HG03442 (cell line): ENCODE data around the gene CNTNAP2.

Experiments used
- ATAC-seq: cut with Tn5 transposase; IDR thresholded peaks from one replicate; pipeline ENCODE4 v1.9.1; 2021; ENCODE audit warnings: mild to moderate bottlenecking, moderate library complexity; ENCODE audit not compliant: unreplicated experiment

Gene CNTNAP2

GRCh38 chr7:147196481-147196880, 1079.9 kb downstream of the CNTNAP2 start:
- ATAC-seq: no peak

- no peak for ATAC-seq
Measured at GRCh38 chr7:147197006-147197405, 1080.4 kb downstream of the CNTNAP2 start.

DNA sequence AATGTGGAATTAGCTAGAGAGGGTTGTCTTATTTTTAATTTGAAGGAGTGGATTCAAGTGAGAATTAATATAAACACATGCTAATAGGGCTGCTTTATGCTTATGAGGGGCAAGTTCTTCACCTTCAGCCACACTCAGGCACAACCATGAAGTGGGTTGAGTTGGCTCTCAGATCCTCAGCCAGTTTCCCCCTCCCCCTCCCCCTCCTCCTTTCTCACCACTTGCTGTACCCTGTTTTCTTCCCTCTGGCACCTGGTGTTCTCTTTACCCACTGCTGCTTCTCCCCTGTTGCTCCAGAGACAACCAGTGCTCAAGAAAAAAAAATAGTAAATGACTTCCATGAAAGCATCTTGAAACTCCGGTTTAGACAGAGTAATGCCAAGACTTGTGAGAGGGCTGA, 1083.3 kb downstream of the CNTNAP2 start:
- no peak for ATAC-seq

GRCh38 chr7:147207988-147208387, 1091.4 kb downstream of the CNTNAP2 start:
- no peak for ATAC-seq

GRCh38 chr7:147231275-147231674, 1114.7 kb downstream of the CNTNAP2 start:
- ATAC-seq: no peak

DNA sequence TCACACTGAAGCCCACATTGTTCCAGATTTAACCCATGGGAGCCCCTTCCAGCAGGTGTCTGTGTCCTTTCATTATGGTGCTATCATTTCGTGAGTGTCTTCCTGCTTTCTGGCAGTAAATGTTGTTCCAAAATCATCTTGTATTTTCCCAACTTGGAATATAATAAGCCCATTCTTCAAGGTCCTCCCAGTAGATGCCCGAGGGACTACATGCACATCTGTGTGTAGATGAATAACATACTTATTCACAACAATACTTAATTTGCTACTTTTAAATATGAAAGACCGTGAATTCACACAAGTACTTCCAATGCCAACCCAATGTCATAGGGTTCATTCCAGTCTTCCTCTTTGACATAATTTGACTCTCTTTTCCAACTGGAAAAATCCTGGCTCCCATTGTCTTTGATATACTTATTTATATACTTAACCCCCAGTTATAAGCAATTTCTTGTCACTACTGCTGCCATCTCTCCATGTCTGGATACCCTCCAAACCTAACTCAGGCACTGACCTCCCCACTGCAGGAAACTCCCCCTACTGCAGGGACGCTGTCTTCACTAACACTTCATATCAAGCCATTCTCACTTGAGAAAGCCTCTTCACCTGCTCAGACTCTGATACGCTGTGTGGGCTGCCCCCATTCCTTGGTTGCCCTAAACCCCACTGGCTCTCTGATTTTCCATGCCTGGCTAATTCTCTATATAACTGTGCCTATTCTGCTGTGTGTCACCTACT, 1119.2 kb downstream of the CNTNAP2 start:
- ATAC-seq: no peak

GRCh38 chr7:147240468-147240867, 1123.9 kb downstream of the CNTNAP2 start:
- no peak for ATAC-seq

- ATAC-seq: peak; percentile 77
Measured at GRCh38 chr7:147245274-147245673, 1128.7 kb downstream of the CNTNAP2 start.

- no peak for ATAC-seq
Measured at GRCh38 chr7:147249956-147250355, 1133.4 kb downstream of the CNTNAP2 start.

- no peak for ATAC-seq
Measured at GRCh38 chr7:147251751-147252325, 1135.2 kb downstream of the CNTNAP2 start.

- ATAC-seq: no peak
Measured at GRCh38 chr7:147261693-147262092, 1145.1 kb downstream of the CNTNAP2 start.

- ATAC-seq: no peak
Measured at GRCh38 chr7:147265528-147265927, 1148.9 kb downstream of the CNTNAP2 start.

DNA sequence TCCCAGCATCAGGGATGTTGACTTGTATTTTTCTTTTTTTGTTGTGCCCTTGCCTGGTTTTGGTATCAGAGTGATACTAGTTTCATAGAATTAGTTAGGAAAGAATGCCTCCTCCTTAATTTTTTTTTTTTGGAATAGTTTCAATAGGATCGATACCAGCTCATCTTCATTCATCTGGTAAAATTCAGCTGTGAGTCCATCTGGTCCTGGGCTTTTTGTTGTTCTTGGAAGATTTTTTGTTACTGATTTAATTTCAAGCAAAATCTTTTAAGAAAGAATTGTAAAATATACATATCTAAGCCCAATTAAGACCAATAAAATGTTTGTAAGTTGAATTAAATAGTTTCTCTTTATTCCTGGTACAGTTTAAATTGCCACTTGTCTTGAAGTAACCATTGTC, 1159.5 kb downstream of the CNTNAP2 start:
- no peak for ATAC-seq

GRCh38 chr7:147276783-147277370, 1160.3 kb downstream of the CNTNAP2 start:
- ATAC-seq: no peak

DNA sequence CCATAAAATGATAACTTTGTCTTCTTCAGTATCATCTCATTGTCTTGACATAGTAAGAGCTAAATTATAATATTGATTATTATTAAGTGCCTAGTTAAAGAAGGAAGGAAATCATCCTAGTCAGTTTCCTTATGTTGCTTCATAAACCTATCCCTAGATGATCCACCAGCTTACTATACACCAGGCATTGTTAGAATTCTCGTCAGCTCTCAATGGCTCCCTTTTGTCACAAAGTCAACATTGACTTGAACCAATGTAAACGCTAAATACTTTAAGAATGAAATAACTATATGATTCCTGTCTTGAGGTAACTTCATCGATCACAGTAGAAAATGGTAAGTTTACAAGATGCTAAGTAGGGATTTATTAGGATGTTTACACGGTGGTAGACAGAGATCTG, 1162.9 kb downstream of the CNTNAP2 start:
- ATAC-seq: no peak

DNA sequence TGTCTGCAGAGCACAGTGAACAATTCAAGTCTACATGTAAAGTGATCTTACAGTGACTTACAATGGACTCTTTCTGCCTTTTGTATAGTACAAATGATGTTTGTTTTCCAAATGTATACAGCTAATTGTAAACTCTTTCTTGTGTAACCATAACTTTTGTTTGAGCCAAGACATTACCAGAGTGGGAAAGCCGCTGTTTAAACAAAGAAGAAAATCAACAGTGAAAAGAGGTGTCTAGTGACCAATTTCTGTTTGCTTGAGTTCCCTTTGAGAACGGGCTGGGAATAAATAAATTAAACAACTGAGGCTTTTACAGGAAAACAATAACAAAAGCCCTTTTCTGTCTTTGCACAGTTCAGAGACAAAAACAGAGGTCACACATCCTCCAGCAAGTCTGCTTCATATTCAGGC, 1163.4 kb downstream of the CNTNAP2 start:
- ATAC-seq: no peak

- ATAC-seq: no peak
Measured at GRCh38 chr7:147282204-147282603, 1165.6 kb downstream of the CNTNAP2 start.

DNA sequence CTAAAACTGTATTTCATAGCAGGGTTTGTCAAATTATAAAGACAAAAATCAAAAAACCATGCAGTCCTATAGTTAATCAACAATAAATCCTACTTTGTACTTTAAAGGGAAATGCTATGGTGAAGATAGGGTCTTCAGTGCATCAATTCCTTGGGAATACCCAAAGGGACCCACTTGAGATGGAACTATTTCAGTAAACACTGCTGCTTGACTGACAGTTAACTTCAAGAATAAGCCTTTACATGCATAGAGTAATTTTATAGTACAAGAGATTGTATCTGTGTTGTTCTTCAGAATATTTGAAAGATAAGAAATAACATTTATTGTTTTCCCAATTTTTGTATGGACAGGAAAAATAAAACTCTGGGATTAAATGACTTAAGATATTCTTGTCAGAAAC, 1179.6 kb downstream of the CNTNAP2 start:
- ATAC-seq: no peak

GRCh38 chr7:147296986-147297385, 1180.4 kb downstream of the CNTNAP2 start:
- no peak for ATAC-seq

- ATAC-seq: no peak
Measured at GRCh38 chr7:147298611-147299043, 1182.0 kb downstream of the CNTNAP2 start.

- ATAC-seq: no peak
Measured at GRCh38 chr7:147300293-147300692, 1183.7 kb downstream of the CNTNAP2 start.

- no peak for ATAC-seq
Measured at GRCh38 chr7:147304376-147304775, 1187.8 kb downstream of the CNTNAP2 start.
